H1 (cell line): ENCODE data around the gene LRBA. TPM values are rescaled to one million over a fixed set of nuclear protein-coding genes. Genes with fewer than 3 reads are reported as not detected.

Experiments
- CBX5 ChIP-seq: fragments of 300-800, 300-1000 bp; sonication (generic); IDR thresholded peaks from 2 replicates; pipeline ENCODE4 v1.7.1; 2016; ENCODE audit warnings: antibody characterized with exemption, low read length, low read depth
- CEBPB ChIP-seq: IDR thresholded peaks from 2 replicates; pipeline ENCODE4 v1.6.1; 2012; ENCODE audit warnings: low read depth, low read length
- CHD2 ChIP-seq: IDR thresholded peaks from 2 replicates; pipeline ENCODE4 v1.6.1; 2012; ENCODE audit warnings: low read length, improper control_type of control experiment
- KDM4A ChIP-seq: IDR thresholded peaks from one replicate; pipeline ENCODE4 v1.7.1; 2012; ENCODE audit warnings: low read depth, mild to moderate bottlenecking, moderate library complexity, low read length, inconsistent platforms; ENCODE audit not compliant: severe bottlenecking
- RFX5 ChIP-seq: IDR thresholded peaks from 2 replicates; pipeline ENCODE4 v1.6.1; 2011; ENCODE audit warnings: low read depth, low read length, improper control_type of control experiment, borderline replicate concordance
- SRF ChIP-seq: IDR thresholded peaks from 2 replicates; pipeline ENCODE4 v1.6.1; 2011; ENCODE audit warnings: mild to moderate bottlenecking, low read depth, low read length, moderate library complexity
- polyA plus RNA-seq, 7 experiments: library from polyadenylated mRNA; depleted of rRNA in 3 of 7; stranded (reverse) in 5 of 7; unstranded in 2 of 7; fragments of >200 nt in 5 of 7; fragments of 200-250 nt in 2 of 7; gene quantifications; 1 replicate in 5 of 7; 2 replicates in 1 of 7; 4 replicates in 1 of 7; pipeline versions ENCODE4 v1.2.1 to v1.2.3, GENCODE V29; 2011 to 2013; ENCODE audit warnings: missing spikeins in 2 of 7, mixed read lengths in 2 of 7
- total RNA-seq: library from RNA; stranded (reverse); fragmentation: NEBNext Ultra II Directional; extraction: Animal tissue kit (Norgen Biotek cat#: 25700); gene quantifications from 2 replicates; pipeline ENCODE4 v1.2.1, GENCODE V29; 2021

Gene LRBA
- total and polyA plus RNA-seq, 2 of the 8 experiments (the other 6 are each of a cell fraction or from before 2014, with no cell fraction given): 54.6 to 83.2 TPM

- TF ChIP-seq CBX5 (no peak), CHD2 (no peak), SRF (no peak), KDM4A (no peak), RFX5 (no peak), CEBPB (no peak)
Observed at GRCh38 chr4:150875367-150875766, 139.7 kb downstream of the LRBA start (continued).
